HK-2 (cell line): ENCODE data around the gene PCDH8.
"Not testable (repeated sequence)": the region's sequence is repeated elsewhere in the genome, so short reads cannot be mapped to it uniquely, and the experiment has no call there.

ENCODE experiments used
- DNase-seq: peaks from one replicate; pipeline ENCODE4 v3.0.0-alpha.2; 2018; ENCODE audit not compliant: unreplicated experiment

Gene PCDH8

DNA sequence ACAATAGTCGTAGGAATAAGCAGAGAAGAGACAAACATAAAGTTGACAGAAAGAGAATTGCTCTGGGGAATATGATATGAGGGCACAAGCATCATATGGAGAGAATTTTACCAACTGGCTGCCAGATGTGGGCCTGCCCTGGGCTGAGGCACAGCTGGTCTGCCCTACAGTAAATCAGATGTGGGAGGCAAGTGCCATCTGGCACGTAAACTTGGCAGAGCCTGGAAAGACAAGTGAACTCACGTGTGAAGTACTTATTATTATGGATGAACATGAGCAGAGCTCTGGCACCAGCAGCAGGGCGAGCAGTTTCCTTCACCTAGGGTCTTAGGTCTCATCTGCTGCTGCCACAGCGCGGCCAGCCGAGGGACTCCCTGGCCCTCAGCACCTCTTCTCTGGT lies 20.6 kb downstream of the PCDH8 start:
- no peak for DNase-seq

GRCh38 chr13:52817886-52818285 lies 30.6 kb downstream of the PCDH8 start:
- DNase-seq: not testable (repeated sequence)

GRCh38 chr13:52815330-52815729 lies 33.1 kb downstream of the PCDH8 start:
- no peak for DNase-seq

GRCh38 chr13:52812941-52813340 lies 35.5 kb downstream of the PCDH8 start:
- DNase-seq: no peak

DNA sequence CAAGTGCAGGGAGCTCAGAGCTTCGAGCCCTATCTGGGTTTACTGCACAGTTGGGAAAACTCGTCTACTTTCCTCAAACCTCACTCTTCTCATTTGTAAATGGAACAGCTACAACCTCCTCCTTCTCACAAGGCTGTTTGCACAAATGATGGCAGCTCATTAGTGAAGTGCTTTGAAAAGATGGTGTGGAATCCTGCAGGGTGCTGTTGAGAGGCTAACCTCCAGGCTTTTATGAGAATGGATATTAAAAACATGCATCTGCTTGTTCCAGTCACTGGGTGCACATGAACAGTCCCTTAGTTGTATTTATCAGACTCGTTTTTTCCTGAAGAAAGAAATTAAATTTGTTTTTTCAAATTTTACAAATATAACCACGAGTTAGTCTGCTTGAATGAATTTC lies 36.6 kb downstream of the PCDH8 start:
- no peak for DNase-seq

GRCh38 chr13:52810526-52810925 lies 37.9 kb downstream of the PCDH8 start:
- DNase-seq: no peak

DNA sequence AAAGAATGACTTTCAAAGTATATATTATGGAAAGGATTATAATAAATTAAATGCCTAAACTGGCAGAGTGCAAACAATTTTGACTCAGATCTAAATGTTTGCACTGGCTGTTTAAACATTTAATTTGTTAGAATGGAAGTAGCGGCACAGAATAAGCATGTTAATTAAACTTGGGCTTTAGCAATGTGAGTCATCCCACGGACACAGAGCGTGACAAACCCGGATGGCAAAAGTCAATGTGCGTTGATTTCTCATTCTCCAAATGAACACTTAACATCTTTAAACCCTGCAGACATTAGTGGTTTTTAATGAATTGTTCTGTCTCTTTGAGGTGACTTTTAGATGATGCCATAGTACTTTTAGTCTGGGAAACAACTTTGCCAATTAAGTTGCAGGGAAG lies 38.4 kb downstream of the PCDH8 start:
- no peak for DNase-seq

GRCh38 chr13:52809310-52809769 lies 39.1 kb downstream of the PCDH8 start:
- peak; percentile 48 for DNase-seq

GRCh38 chr13:52808842-52809219 lies 39.6 kb downstream of the PCDH8 start:
- DNase-seq: no peak

- no peak for DNase-seq
These were observed 42.4 kb downstream of the PCDH8 start for GRCh38 chr13:52806029-52806428.

GRCh38 chr13:52804202-52804641 lies 44.2 kb downstream of the PCDH8 start:
- no peak for DNase-seq

- no peak for DNase-seq
These were observed 47.6 kb downstream of the PCDH8 start for GRCh38 chr13:52800856-52801255.

- DNase-seq: no peak
These were observed 49.5 kb downstream of the PCDH8 start for GRCh38 chr13:52798770-52799430.

- DNase-seq: no peak
These were observed 51.3 kb downstream of the PCDH8 start for GRCh38 chr13:52797176-52797575.

DNA sequence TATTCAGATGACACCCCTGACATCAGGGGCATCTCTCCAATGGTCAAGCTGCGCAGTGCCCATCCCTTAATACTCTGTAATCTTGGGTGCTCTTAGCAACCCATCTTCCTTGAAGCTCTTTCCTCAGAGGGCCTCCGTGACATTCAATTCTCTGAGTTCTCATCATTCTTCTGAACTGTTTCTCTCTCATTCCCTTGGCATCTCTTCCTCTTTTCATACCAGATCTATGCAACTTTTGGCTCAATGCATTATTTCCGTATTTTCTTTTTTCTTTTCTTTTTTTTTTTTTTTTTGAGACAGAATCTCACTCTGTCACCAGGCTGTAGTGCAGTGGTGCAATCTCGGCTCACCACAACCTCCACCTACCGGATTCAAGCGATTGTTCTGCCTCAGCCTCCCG lies 53.9 kb downstream of the PCDH8 start:
- DNase-seq: no peak

- no peak for DNase-seq
These were observed 54.9 kb downstream of the PCDH8 start for GRCh38 chr13:52793515-52794061.
